GM20000 (cell line): Measurements from ENCODE around the gene TMEM269.
"Not testable (repeated sequence)": the region's sequence is repeated elsewhere in the genome, so short reads cannot be mapped to it uniquely, and the experiment has no call there.

Experiments used
- DNase-seq: peaks from one replicate; pipeline ENCODE4 v3.0.0; 2012; ENCODE audit warnings: low spot score
- CTCF ChIP-seq: IDR thresholded peaks from 2 replicates; pipeline ENCODE4 v1.5.1; 2012; ENCODE audit warnings: mild to moderate bottlenecking, control low read depth; ENCODE audit errors: extremely low read depth, missing control alignments

TMEM269 gene

DNA sequence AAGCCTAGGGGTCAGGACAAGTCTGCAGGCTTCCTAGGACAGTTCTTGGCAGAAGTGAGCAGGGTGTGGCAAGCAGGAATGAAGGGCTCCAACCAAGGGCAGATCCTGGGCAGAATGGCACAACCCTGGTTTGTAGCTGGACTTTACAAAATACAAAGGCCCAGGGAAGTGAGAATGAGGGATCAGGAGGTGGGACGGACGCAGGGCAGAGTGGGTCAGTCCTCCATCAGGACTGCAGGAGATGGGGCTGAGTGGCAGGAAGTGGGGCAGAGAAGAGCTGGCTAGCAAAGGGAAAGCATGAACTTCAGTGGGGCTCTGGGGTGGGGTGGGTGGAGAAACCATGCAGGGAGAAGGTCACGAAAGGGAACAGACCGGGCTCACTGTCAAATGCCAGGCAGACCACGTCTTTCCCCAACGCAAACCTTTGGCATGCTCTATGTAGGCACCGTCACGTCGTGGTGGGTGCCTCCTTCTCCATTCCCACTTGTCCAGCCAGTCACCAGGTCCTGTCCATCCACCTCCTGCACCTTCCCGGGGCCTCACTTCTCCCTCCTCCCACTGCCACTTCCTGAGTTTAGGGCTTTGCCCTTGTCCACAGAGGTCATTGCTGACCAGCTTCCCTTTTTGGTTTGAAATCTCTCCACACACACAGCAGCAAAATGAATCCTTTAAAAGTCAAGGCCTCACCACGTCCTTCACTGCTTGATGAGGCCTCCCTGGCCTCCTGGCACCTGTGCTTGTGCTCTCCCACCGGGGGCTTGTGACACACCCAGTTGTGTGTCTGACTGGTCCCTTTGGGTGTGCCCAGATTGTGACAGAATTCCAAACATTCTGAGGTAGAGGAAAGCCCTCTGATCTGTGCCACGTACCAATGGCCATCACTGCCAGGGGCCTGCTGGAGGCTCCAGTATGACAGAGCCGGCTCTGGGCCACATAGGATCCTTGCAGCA is 36.1 kb upstream of the TMEM269 start:
- no peak for TF ChIP-seq CTCF
- no peak for DNase-seq

DNA sequence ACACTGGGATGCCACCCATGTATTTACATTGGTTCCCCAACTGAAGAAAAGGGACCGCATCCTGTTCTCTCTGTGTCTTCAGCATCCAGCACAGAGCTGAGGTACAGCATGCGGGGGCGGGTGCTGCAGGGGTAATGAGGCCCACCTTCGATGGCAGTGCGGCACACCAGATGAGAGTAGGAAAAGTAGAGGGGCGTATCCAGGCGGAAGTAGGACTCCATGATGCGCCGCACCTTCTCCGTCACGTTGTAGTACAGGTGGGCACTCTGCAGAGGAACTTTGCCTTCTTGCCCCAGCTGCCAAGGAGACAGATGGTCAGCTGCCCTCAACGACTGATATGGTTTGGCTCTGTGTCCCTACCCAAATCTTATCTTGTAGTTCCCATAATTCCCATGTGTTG is 34.8 kb upstream of the TMEM269 start:
- TF ChIP-seq CTCF: no peak
- peak; percentile 10 for DNase-seq

- not testable (repeated sequence) for DNase-seq
Observed at GRCh38 chr1:42751511-42752070, 33.2 kb upstream of the TMEM269 start.

- DNase-seq: no peak
- TF ChIP-seq CTCF: no peak
Observed at GRCh38 chr1:42752284-42752683, 32.5 kb upstream of the TMEM269 start.

GRCh38 chr1:42753070-42753469 is 31.7 kb upstream of the TMEM269 start:
- no peak for DNase-seq
- no peak for TF ChIP-seq CTCF

DNA sequence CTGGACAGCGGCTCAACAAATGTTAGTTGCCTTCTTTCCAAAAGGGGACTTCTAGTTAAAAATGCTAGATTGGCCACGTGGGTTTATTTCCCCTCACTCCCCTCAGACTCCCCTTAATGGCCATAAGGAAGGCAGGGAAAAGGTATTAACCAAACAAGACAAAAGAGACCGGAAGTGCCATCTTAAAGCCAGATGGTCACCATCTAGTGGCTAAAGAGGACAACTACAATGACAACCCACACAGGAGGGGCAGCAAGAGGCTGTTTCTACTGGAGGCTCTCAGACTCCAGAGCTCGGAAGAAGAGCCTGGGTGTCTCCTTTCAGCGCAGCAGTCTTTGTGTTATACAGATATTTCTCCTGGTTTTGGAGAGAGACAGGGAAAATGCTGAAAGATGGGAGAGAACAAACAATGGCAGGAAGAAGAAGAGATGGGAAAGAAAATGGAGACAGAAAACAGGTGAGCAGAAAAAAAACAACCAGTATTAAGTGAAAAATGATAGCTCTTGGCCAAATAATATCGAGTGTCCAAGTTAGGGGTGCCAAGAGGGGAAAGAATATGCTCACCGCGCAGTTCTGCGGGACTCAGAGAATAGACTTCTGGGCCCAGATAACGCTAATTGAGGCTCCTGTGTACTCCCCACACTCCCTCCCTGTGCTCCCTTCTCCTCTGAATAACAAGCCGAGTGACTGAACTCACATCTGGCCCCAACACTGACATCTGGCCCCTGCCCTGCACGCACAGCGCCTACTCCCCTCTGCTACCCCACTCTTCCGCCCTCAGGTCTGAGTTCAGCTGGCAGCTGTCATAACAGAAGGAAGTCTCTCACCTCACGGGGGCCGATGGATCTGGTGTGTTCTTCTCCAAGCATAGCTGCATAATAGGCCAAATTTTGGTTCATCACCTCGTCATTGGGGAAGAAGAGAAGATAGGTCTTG is 27.6 kb upstream of the TMEM269 start:
- peak; percentile 82 for DNase-seq
- TF ChIP-seq CTCF: peak; percentile 47

DNA sequence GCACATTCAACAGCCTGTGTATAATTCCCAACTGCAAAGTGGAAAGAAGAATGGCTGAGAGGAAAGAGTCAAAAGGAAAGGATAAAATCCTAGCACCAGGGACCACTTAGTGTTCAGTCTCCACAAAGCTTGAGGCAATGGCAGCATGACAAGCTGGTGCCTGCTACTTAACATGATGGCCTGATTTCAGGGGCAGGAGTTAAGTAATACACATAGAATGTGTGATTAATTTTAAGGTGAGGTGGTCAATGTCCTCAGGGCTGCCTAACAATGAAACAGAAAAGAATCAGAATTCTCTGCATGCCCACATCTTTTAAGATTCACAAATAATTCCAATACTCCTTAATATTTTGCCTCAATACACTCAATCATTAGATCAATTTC is 26.9 kb upstream of the TMEM269 start:
- DNase-seq: no peak
- TF ChIP-seq CTCF: no peak
